Astrocyte of the spinal cord (primary cell): ENCODE results near the gene TMEM151B.

Source experiments
- DNase-seq: peaks from one replicate; pipeline ENCODE4 v3.0.0; 2011; ENCODE audit warnings: low read depth, low spot score
- H3K4me3 ChIP-seq: 2 replicates; pipeline ENCODE4 v1.5.1; 2011; ENCODE audit warnings: low read depth, mild to moderate bottlenecking, low read length, moderate library complexity
- CTCF ChIP-seq: IDR thresholded peaks from 2 replicates; pipeline ENCODE4 v1.5.1; 2012; ENCODE audit warnings: low read depth, mild to moderate bottlenecking, low read length, inconsistent platforms
- in situ Hi-C: cut with HindIII; loops from 2 replicates; pipeline ENCODE4 v1.10.0; 2017; ENCODE audit warnings: low sequenced_read_pairs

TMEM151B gene

GRCh38 chr6:44233567-44234100 lies 36.6 kb upstream of the TMEM151B start:
- H3K4me3 ChIP-seq, result no peak overlapping the region
- in situ Hi-C loops, result no loop called here
- TF ChIP-seq CTCF, result no peak
- no peak for DNase-seq

GRCh38 chr6:44234101-44235025 lies 35.9 kb upstream of the TMEM151B start:
- peak; percentile 88 for TF ChIP-seq CTCF
- peak; percentile 82 for DNase-seq
- in situ Hi-C loops, result no loop called here
- H3K4me3 ChIP-seq, result no peak overlapping the region

DNA sequence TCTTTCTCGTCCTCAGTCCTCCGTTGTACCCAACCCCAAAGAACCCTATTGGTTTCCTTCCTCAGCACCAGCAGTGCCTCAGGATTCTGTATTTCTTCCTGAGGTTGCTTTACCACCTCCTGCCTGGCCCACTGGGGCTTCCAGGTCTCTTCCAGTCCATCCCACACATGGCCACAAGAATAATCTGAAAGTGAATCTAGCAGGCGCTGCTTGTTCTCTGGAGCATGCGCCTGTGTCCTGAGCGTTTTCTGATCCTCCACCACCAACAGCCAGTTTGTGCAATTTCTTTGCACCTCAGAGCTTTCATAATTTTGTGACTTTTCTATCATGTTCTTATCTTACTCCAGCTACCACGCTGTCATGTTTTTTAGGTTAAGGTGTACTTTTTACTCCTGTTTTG lies 35.0 kb upstream of the TMEM151B start:
- H3K4me3 ChIP-seq, result no peak overlapping the region
- no peak for DNase-seq
- in situ Hi-C loops, result no loop called here
- no peak for TF ChIP-seq CTCF

- DNase-seq, result no peak
- no peak for TF ChIP-seq CTCF
- H3K4me3 ChIP-seq, result no peak overlapping the region
- in situ Hi-C loops, result no loop called here
Observed at GRCh38 chr6:44235891-44236516, 34.2 kb upstream of the TMEM151B start.

- in situ Hi-C loops, result no loop called here
- DNase-seq, result peak; percentile 95
- H3K4me3 ChIP-seq, result peak overlapping the region; percentile 58
- TF ChIP-seq CTCF, result no peak
Observed at GRCh38 chr6:44237021-44237812, 33.0 kb upstream of the TMEM151B start.

DNA sequence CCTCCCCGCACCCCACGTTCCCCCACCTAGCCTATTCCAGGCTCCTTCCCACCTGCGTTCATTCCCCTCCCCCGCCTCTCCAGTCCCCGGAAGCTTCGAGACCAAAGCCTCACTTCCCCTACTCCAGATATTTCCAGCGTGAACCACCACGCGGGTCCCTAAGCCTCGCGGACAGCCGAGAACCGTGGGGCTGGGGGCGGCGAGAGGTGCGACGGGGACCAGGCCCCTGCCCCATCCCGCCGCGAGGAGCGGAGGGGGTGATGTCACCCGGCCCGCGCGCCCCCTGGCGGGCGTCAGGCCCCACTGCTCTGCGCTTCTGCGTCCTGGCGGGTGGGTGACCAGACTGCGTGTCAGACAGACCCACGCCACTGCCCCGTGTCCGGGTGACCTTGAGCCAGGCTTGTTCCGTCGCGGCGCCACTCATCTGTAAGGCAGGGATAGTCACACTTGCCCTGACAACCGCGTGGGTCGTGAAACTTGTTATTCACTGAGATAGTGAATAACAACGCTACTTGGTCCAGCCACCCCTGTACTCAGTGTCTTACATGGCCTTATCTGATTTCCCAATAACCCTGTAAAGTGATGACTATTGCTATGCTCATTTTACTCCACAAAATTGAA lies 32.3 kb upstream of the TMEM151B start:
- DNase-seq, result peak; percentile 65
- TF ChIP-seq CTCF, result peak; percentile 89
- in situ Hi-C loops, result no loop called here
- H3K4me3 ChIP-seq, result peak overlapping the region; percentile 58
